ENCODE data around the gene ZCCHC14. TPM values are rescaled to one million over a fixed set of nuclear protein-coding genes. Genes with fewer than 3 reads are reported as not detected.
A peak's percentile ranks its signal among the peaks of the same experiment; 100 is the strongest.

Gene ZCCHC14
- total and polyA plus RNA-seq, 2 of the 13 experiments (the other 11 are each of a cell fraction or from before 2014, with no cell fraction given), result 12.4 to 12.5 TPM

DNA sequence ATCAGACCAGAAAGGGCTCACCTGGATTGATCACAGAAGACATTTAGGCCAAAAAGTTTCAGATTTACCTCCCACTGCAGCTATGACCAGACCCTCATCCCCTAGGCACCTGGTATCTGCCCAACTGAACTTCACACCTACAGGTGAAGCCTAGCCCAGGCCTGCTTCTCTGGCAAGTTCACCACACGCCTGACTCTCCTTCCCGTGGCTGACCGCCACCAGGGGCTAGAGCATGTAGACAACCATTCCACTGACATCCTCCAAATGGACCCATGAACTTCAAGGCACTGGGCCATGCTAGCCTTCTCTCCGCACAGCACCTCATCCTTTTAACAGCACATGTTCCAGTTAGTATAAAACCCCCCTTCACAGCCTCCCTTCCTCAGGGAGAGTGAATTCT, 18.8 kb downstream of the ZCCHC14 start:
- ChIA-PET CTCF (ENCODE audit: low intra/inter-chr PET ratio, low total read pairs) (no interaction called here), POLR2A (interaction anchor here (1.0 to 2.1 kb wide), 2 partner anchors 9 to 13 kb away, joined by 8 to 10 read pairs; no protein-coding TSS in a partner anchor)
- intact Hi-C loops (cut with micrococcal nuclease; ENCODE audit: unreplicated experiment), result no loop called here
- 94% methylated on average over 4 of the region's 4 CpGs for WGBS (ENCODE audit: low lambda C conversion rate)
- BruUV-seq (replicated peaks), result no TSS peak
- Histone ChIP-seq H3K4me2 (ENCODE audit: low read depth, low read length) (no peak overlapping the region), H3K4me3 (replicated peaks in 1 of 3; ENCODE audit: insufficient read depth in 1 of 3, low read depth in 2 of 3, low read length in 3 of 3) (no peak overlapping the region), H3K27ac (ENCODE audit: extremely low read length, insufficient read depth, low read length) (no peak overlapping the region), H4K20me1 (ENCODE audit: insufficient read depth, low read length) (peaks cover 50% of the 10 kb centered on the region), H3K27me3 (ENCODE audit: control insufficient read depth in 1 of 2, insufficient read depth in 2 of 2, low read length in 2 of 2) (no peaks in the 10 kb centered on the region), H3K9me3 (ENCODE audit: low read length) (no peaks in the 10 kb centered on the region), H3K79me2 (ENCODE audit: insufficient read depth, low read length) (peaks cover 92% of the 10 kb centered on the region), H3K4me1 (ENCODE audit: insufficient read depth, low read length) (peaks cover 79% of the 10 kb centered on the region), H3K9ac (ENCODE audit: insufficient read depth, low read depth, low read length) (no peak overlapping the region), H3K36me3 (replicated peaks in 1 of 2; ENCODE audit: control insufficient read depth in 1 of 2, insufficient read depth in 2 of 2, low read length in 2 of 2) (peaks cover 5 to 14% of the 10 kb centered on the region in 2 experiments; a peak in 3 of 5 replicates), H2AFZ (ENCODE audit: low read length) (no peak overlapping the region)
- TF ChIP-seq, protein P1, sequence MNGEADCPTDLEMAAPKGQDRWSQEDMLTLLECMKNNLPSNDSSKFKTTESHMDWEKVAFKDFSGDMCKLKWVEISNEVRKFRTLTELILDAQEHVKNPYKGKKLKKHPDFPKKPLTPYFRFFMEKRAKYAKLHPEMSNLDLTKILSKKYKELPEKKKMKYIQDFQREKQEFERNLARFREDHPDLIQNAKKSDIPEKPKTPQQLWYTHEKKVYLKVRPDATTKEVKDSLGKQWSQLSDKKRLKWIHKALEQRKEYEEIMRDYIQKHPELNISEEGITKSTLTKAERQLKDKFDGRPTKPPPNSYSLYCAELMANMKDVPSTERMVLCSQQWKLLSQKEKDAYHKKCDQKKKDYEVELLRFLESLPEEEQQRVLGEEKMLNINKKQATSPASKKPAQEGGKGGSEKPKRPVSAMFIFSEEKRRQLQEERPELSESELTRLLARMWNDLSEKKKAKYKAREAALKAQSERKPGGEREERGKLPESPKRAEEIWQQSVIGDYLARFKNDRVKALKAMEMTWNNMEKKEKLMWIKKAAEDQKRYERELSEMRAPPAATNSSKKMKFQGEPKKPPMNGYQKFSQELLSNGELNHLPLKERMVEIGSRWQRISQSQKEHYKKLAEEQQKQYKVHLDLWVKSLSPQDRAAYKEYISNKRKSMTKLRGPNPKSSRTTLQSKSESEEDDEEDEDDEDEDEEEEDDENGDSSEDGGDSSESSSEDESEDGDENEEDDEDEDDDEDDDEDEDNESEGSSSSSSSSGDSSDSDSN (CRISPR knock-in tag; IDR thresholded peaks at IDR 0.05), result no peak
- TF ChIP-seq ZNF496 (CRISPR knock-in tag; IDR thresholded peaks at IDR 0.05; ENCODE audit: insufficient replicate concordance) (no peak), ZNF891 (CRISPR knock-in tag; IDR thresholded peaks at IDR 0.05) (no peak), AHR (CRISPR knock-in tag; IDR thresholded peaks at IDR 0.05) (no peak), NKX3-1 (CRISPR knock-in tag; IDR thresholded peaks at IDR 0.05) (no peak), ZNF124 (CRISPR knock-in tag; IDR thresholded peaks at IDR 0.05) (no peak), NFIB (CRISPR knock-in tag; IDR thresholded peaks at IDR 0.05; ENCODE audit: borderline replicate concordance) (0 out of 2 replicates have a peak, but pooled peaks have one; percentile 66), ZNF33B (CRISPR knock-in tag; IDR thresholded peaks at IDR 0.05) (no peak), ZFX (CRISPR knock-in tag; IDR thresholded peaks at IDR 0.05; ENCODE audit: low read depth) (peak; percentile 16; the same call in 1 of the 2 replicates), MIER2 (CRISPR knock-in tag; IDR thresholded peaks at IDR 0.05) (no peak), ZFAT (CRISPR knock-in tag; conservative IDR thresholded peaks at IDR 0.05) (no peak)
- TF ChIP-seq, protein P2, sequence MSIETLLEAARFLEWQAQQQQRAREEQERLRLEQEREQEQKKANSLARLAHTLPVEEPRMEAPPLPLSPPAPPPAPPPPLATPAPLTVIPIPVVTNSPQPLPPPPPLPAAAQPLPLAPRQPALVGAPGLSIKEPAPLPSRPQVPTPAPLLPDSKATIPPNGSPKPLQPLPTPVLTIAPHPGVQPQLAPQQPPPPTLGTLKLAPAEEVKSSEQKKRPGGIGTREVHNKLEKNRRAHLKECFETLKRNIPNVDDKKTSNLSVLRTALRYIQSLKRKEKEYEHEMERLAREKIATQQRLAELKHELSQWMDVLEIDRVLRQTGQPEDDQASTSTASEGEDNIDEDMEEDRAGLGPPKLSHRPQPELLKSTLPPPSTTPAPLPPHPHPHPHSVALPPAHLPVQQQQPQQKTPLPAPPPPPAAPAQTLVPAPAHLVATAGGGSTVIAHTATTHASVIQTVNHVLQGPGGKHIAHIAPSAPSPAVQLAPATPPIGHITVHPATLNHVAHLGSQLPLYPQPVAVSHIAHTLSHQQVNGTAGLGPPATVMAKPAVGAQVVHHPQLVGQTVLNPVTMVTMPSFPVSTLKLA (IDR thresholded peaks at IDR 0.05), result peak; percentile 57; the same call in 1 of the 2 replicates
- TF ChIP-seq, protein P3, sequence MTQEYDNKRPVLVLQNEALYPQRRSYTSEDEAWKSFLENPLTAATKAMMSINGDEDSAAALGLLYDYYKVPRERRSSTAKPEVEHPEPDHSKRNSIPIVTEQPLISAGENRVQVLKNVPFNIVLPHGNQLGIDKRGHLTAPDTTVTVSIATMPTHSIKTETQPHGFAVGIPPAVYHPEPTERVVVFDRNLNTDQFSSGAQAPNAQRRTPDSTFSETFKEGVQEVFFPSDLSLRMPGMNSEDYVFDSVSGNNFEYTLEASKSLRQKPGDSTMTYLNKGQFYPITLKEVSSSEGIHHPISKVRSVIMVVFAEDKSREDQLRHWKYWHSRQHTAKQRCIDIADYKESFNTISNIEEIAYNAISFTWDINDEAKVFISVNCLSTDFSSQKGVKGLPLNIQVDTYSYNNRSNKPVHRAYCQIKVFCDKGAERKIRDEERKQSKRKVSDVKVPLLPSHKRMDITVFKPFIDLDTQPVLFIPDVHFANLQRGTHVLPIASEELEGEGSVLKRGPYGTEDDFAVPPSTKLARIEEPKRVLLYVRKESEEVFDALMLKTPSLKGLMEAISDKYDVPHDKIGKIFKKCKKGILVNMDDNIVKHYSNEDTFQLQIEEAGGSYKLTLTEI (CRISPR knock-in tag; conservative IDR thresholded peaks at IDR 0.05), result no peak
- TF ChIP-seq, protein P4, sequence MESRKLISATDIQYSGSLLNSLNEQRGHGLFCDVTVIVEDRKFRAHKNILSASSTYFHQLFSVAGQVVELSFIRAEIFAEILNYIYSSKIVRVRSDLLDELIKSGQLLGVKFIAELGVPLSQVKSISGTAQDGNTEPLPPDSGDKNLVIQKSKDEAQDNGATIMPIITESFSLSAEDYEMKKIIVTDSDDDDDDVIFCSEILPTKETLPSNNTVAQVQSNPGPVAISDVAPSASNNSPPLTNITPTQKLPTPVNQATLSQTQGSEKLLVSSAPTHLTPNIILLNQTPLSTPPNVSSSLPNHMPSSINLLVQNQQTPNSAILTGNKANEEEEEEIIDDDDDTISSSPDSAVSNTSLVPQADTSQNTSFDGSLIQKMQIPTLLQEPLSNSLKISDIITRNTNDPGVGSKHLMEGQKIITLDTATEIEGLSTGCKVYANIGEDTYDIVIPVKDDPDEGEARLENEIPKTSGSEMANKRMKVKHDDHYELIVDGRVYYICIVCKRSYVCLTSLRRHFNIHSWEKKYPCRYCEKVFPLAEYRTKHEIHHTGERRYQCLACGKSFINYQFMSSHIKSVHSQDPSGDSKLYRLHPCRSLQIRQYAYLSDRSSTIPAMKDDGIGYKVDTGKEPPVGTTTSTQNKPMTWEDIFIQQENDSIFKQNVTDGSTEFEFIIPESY (CRISPR knock-in tag; IDR thresholded peaks at IDR 0.05), result peak; percentile 86
- TF ChIP-seq, protein P5, sequence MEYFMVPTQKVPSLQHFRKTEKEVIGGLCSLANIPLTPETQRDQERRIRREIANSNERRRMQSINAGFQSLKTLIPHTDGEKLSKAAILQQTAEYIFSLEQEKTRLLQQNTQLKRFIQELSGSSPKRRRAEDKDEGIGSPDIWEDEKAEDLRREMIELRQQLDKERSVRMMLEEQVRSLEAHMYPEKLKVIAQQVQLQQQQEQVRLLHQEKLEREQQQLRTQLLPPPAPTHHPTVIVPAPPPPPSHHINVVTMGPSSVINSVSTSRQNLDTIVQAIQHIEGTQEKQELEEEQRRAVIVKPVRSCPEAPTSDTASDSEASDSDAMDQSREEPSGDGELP (IDR thresholded peaks at IDR 0.05; ENCODE audit: borderline replicate concordance, low read depth), result no peak
- ATAC-seq (no peak), FAIRE-seq (no peak), DNase-seq (ENCODE audit: low spot score) (no peak)
- in situ Hi-C loops (cut with HindIII; ENCODE audit: extremely low pct_ligation_motif_present, low pct_unique_long_range_greater_than_20kb), result no loop called here

Data from HepG2 (cell line).